PC-9 (cell line): ENCODE data around the gene TESMIN. TPM values are rescaled to one million over a fixed set of nuclear protein-coding genes. Genes with fewer than 3 reads are reported as not detected.

ENCODE experiments used
- BruUV-seq: library from RNA; stranded (reverse); fragments of 400-500 nt; replicated peaks from 2 replicates; lab custom pipeline; 2021; lab: Mats Ljungman, UMichigan
- CTCF ChIA-PET: fragments of 300-600 bp; sonication (Branson Sonifier 250); formaldehyde crosslinking; loops from one replicate; lab custom pipeline; 2022; ENCODE audit warnings: antibody characterized with exemption; lab: Charles Lee
- POLR2A ChIA-PET: fragments of 300-600 bp; sonication (Branson Sonifier 250); formaldehyde crosslinking; loops from one replicate; lab custom pipeline; 2022; ENCODE audit warnings: antibody characterized with exemption; ENCODE audit not compliant: unreplicated experiment; lab: Charles Lee
- DNase-seq, 2 experiments: peaks; one replicate each; pipeline versions ENCODE4 v3.0.0 to v3.0.0-alpha.2; 2015 to 2022; ENCODE audit warnings: mixed read lengths in 1 of 2
- H2AFZ ChIP-seq: fragments of 200-600 bp; sonication (generic); 2 replicates; pipeline ENCODE4 v1.8.1; 2017; ENCODE audit warnings: antibody characterized with exemption
- H3F3A ChIP-seq: fragments of 200-600 bp; sonication (generic); 2 replicates; pipeline ENCODE4 v1.8.1; 2017; ENCODE audit warnings: antibody characterized with exemption, mild to moderate bottlenecking, low read depth; ENCODE audit not compliant: insufficient read depth
- H3K27ac ChIP-seq: fragments of 200-600 bp; sonication (generic); 2 replicates; pipeline ENCODE4 v1.6.1; 2016; ENCODE audit warnings: mixed run types
- H3K27me3 ChIP-seq: fragments of 200-600 bp; sonication (generic); 2 replicates; pipeline ENCODE4 v1.6.1; 2016; ENCODE audit warnings: low read depth, mixed run types; ENCODE audit not compliant: insufficient read depth
- H3K36me3 ChIP-seq: fragments of 200-600 bp; sonication (generic); 2 replicates; pipeline ENCODE4 v1.6.1; 2016; ENCODE audit warnings: low read depth, mixed run types
- H3K4me1 ChIP-seq: fragments of 200-600 bp; sonication (generic); replicated peaks from 2 replicates; pipeline ENCODE4 v1.6.1; 2016; ENCODE audit warnings: mixed run types; ENCODE audit not compliant: insufficient read depth
- H3K4me2 ChIP-seq: fragments of 200-600 bp; sonication (generic); 2 replicates; pipeline ENCODE4 v1.6.1; 2017; ENCODE audit warnings: mixed run types
- H3K4me3 ChIP-seq: fragments of 200-600 bp; sonication (generic); 2 replicates; pipeline ENCODE4 v1.6.1; 2016; ENCODE audit warnings: mixed run types
- H3K79me2 ChIP-seq: fragments of 200-600 bp; sonication (generic); 2 replicates; pipeline ENCODE4 v1.6.1; 2017; ENCODE audit warnings: low read depth, mixed run types
- H3K9me2 ChIP-seq: fragments of 200-600 bp; sonication (generic); 2 replicates; pipeline ENCODE4 v1.8.1; 2017; ENCODE audit warnings: mild to moderate bottlenecking; ENCODE audit not compliant: insufficient read depth
- H3K9me3 ChIP-seq: fragments of 200-600 bp; sonication (generic); 2 replicates; pipeline ENCODE4 v1.8.1; 2016; ENCODE audit warnings: low read depth; ENCODE audit not compliant: insufficient read depth
- H4K20me1 ChIP-seq: fragments of 200-600 bp; sonication (generic); 2 replicates; pipeline ENCODE4 v1.8.1; 2017; ENCODE audit not compliant: insufficient read depth
- CTCF ChIP-seq: fragments of 200-600 bp; sonication (generic); conservative IDR thresholded peaks from 2 replicates; pipeline ENCODE4 v1.6.1; 2017; ENCODE audit warnings: mixed run types, antibody characterized with exemption, mild to moderate bottlenecking, moderate library complexity
- EZH2 ChIP-seq: fragments of 200-600 bp; sonication (generic); IDR thresholded peaks from 2 replicates; pipeline ENCODE4 v1.8.0; 2017; ENCODE audit warnings: antibody characterized with exemption, low read depth
- intact Hi-C: fragments of 100-400 bp; cut with micrococcal nuclease; formaldehyde crosslinking; loops from one replicate; pipeline ENCODE4 v1.10.0; 2022; ENCODE audit not compliant: unreplicated experiment
- total RNA-seq: library from RNA; stranded (reverse); gene quantifications from 2 replicates; pipeline ENCODE4 v1.2.3, GENCODE V29; 2021

The TESMIN gene
- total RNA-seq, 1 experiment from 2014 or later: 23.9 TPM

GRCh38 chr11:68750195-68751003 is 921 bp downstream of the TESMIN start:
- no peaks in the 10 kb centered on the region for H3K9me3 ChIP-seq
- ChIA-PET POLR2A (no interaction called here), CTCF (no interaction called here)
- no peaks in the 10 kb centered on the region for H3K79me2 ChIP-seq
- DNase-seq: no peak
- H3K4me1 ChIP-seq: no peaks in the 10 kb centered on the region
- H3F3A ChIP-seq: peaks cover 25% of the 10 kb centered on the region
- no peaks in the 10 kb centered on the region for H3K9me2 ChIP-seq
- H3K27ac ChIP-seq: no peak overlapping the region
- TF ChIP-seq CTCF (no peak), EZH2 (no peak)
- H3K4me2 ChIP-seq: no peak overlapping the region
- no TSS peak for BruUV-seq
- no peaks in the 10 kb centered on the region for H3K27me3 ChIP-seq
- no peak overlapping the region for H2AFZ ChIP-seq
- no peaks in the 10 kb centered on the region for H3K36me3 ChIP-seq
- no peak overlapping the region for H3K4me3 ChIP-seq
- intact Hi-C loops: loop anchor here (1.0 kb wide), 1 partner anchor 13 kb away; no protein-coding TSS in a partner anchor
- H4K20me1 ChIP-seq: no peaks in the 10 kb centered on the region

GRCh38 chr11:68749229-68750123 is 1.8 kb downstream of the TESMIN start:
- Histone ChIP-seq H2AFZ (no peak overlapping the region), H3K36me3 (no peaks in the 10 kb centered on the region), H3K9me3 (no peaks in the 10 kb centered on the region), H3K27ac (no peak overlapping the region), H3K27me3 (no peaks in the 10 kb centered on the region), H3K4me2 (no peak overlapping the region), H4K20me1 (no peaks in the 10 kb centered on the region), H3F3A (peaks cover 21% of the 10 kb centered on the region), H3K79me2 (no peaks in the 10 kb centered on the region), H3K4me3 (no peak overlapping the region), H3K4me1 (no peaks in the 10 kb centered on the region), H3K9me2 (no peaks in the 10 kb centered on the region)
- intact Hi-C loops: no loop called here
- ChIA-PET CTCF (no interaction called here), POLR2A (interaction anchor here (0.7 kb wide), 1 partner anchor 77 kb away, joined by 3 read pairs; no protein-coding TSS in a partner anchor)
- TF ChIP-seq EZH2 (no peak), CTCF (no peak)
- no peak for DNase-seq
- TSS peak; percentile 51 for BruUV-seq

- ChIA-PET CTCF (no interaction called here), POLR2A (no interaction called here)
- Histone ChIP-seq H3F3A (peaks cover 18% of the 10 kb centered on the region), H4K20me1 (no peaks in the 10 kb centered on the region), H3K79me2 (no peaks in the 10 kb centered on the region), H3K9me3 (no peaks in the 10 kb centered on the region), H3K36me3 (no peaks in the 10 kb centered on the region), H2AFZ (no peak overlapping the region), H3K27ac (no peak overlapping the region), H3K27me3 (no peaks in the 10 kb centered on the region), H3K9me2 (no peaks in the 10 kb centered on the region), H3K4me2 (no peak overlapping the region), H3K4me1 (no peaks in the 10 kb centered on the region), H3K4me3 (no peak overlapping the region)
- DNase-seq: no peak
- TF ChIP-seq EZH2: no peak
- no peak for TF ChIP-seq CTCF
- no TSS peak for BruUV-seq
- intact Hi-C loops: no loop called here
Measured at GRCh38 chr11:68748061-68748460, 3.3 kb downstream of the TESMIN start.
